ENCODE results near the gene OR7A10. TPM values are rescaled to one million over a fixed set of nuclear protein-coding genes. Genes with fewer than 3 reads are reported as not detected.
"Not testable (repeated sequence)": the region's sequence is repeated elsewhere in the genome, so short reads cannot be mapped to it uniquely, and the experiment has no call there.

OR7A10 gene
- total and polyA plus RNA-seq, 2 experiments from 2014 or later, result not detected

DNA sequence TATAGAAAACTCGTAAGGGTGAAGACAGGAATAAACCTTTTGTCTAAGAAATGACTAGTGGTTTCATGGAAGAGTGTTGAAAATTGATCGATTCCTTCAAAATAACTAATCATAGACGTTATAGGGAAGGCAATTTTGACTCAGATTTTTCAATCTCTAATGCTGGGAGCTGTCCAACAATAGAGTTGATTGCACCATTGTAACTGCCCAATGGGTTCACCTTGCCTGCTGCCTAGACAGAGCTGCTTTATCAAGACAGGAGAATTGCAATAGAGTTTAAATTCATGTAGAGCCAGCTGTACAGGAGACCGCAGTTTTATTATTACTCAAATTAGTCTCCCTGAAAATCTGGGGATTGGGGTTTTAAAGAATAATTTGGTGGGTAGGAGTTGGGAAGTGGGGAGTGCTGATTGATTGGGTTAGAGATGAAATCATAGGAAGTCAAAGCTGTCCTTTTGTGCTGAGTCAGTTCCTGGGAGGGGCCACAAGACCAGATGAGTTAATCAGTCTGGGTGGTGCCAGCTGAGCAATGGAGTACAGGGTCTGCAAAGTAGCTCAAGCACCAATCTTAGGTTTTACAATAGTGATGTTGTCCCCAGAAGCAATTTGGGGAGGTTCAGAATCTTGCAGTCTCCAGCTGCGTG is 53.5 kb downstream of the OR7A10 start:
- in situ Hi-C loops (cut with MboI), result no loop called here
- no peak overlapping the region for H3K4me3 ChIP-seq
- no peak overlapping the region for H3K27ac ChIP-seq
- H4K20me1 ChIP-seq (ENCODE audit: insufficient read depth), result no peaks in the 10 kb centered on the region
- H3K4me2 ChIP-seq (ENCODE audit: unreplicated experiment), result no peak overlapping the region
- H2AFZ ChIP-seq, result no peak overlapping the region
- no peaks in the 10 kb centered on the region for H3K79me2 ChIP-seq (ENCODE audit: insufficient read depth)
- 0 out of 2 replicates have a peak, but pooled peaks cover 1% of the 10 kb centered on the region for H3K27me3 ChIP-seq (replicated peaks; ENCODE audit: insufficient read depth)
- no peaks in the 10 kb centered on the region for H3K9me3 ChIP-seq (ENCODE audit: low read depth)
- 36% methylated on average over 5 of the region's 5 CpGs for WGBS, 2 experiments (ENCODE audit: low coverage in 1 of 2, low lambda C conversion rate in 2 of 2, missing lambda C conversion rate in 2 of 2)
- no peak for TF ChIP-seq EZH2phosphoT487 (IDR thresholded peaks at IDR 0.05; ENCODE audit: insufficient read depth, low read depth)
- no peaks in the 10 kb centered on the region for H3K4me1 ChIP-seq (ENCODE audit: insufficient read depth)
- no peak overlapping the region for H3K9ac ChIP-seq
- no peaks in the 10 kb centered on the region for H3K9me2 ChIP-seq (ENCODE audit: insufficient read depth)
- no peak for DNase-seq
- H3F3A ChIP-seq (ENCODE audit: insufficient read depth), result no peaks in the 10 kb centered on the region
- H3K36me3 ChIP-seq (ENCODE audit: low read depth), result no peaks in the 10 kb centered on the region

DNA sequence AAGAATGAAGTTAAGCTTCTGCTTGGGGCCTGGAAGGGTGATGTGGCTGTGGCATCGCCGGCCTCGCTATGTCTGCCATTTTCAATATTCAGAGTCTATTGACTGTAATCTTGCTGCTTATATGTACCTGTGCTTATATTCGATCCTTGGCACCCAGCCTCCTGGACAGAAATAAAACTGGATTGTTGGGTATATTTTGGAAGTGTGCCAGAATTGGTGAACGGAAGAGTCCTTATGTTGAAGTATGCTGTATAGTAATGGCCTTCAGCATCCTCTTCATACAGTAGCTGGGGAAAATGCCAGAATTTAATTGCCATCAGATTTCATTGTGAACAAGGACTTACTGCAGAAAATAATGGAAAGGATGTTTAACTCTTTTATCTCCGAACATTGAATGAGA is 56.5 kb downstream of the OR7A10 start:
- DNase-seq; H3K9ac ChIP-seq; H3K4me2 ChIP-seq (ENCODE audit: unreplicated experiment); H4K20me1 ChIP-seq (ENCODE audit: insufficient read depth); H2AFZ ChIP-seq; in situ Hi-C loops (cut with MboI); H3K36me3 ChIP-seq (ENCODE audit: low read depth); H3K9me3 ChIP-seq (ENCODE audit: low read depth); H3F3A ChIP-seq (ENCODE audit: insufficient read depth); H3K9me2 ChIP-seq (ENCODE audit: insufficient read depth); H3K27ac ChIP-seq; H3K4me3 ChIP-seq; H3K27me3 ChIP-seq (replicated peaks; ENCODE audit: insufficient read depth); H3K4me1 ChIP-seq (ENCODE audit: insufficient read depth); H3K79me2 ChIP-seq (ENCODE audit: insufficient read depth): not testable (repeated sequence)
- 25 to 32% methylated on average over 6 of the region's 6 CpGs for WGBS, 2 experiments (ENCODE audit: low coverage in 1 of 2, low lambda C conversion rate in 2 of 2, missing lambda C conversion rate in 2 of 2)

Small RNA genes within 50 kb of the gene (small RNA-seq; reads per million reads assigned to genes)
- gene AC005255.1 (ENCODE audit: low read depth, low replicate concordance) (not detected), gene OR7A18P (ENCODE audit: low read depth, low replicate concordance) (not detected)

Other genes starting within 250 kb of the OR7A10 start
- gene ADGRE3, start 174.1 kb downstream of the OR7A10 start, total RNA-seq (2014; rRNA removed; shearing (Covaris generic)), result not detected in 2 replicates
- gene ADGRE3, start 174.1 kb downstream of the OR7A10 start, polyA plus RNA-seq (2016; fragmentation: Nextera tagmentation; extraction: Ambion mirVana), result not detected in 2 replicates
- gene ZNF333, start 158.9 kb downstream of the OR7A10 start, total RNA-seq (2014; rRNA removed; shearing (Covaris generic)), result 20.4 and 26.3 TPM in 2 replicates
- 10.2 and 10.4 TPM in 2 replicates for gene ZNF333, start 158.9 kb downstream of the OR7A10 start, polyA plus RNA-seq (2016; fragmentation: Nextera tagmentation; extraction: Ambion mirVana)
- gene ADGRE2, start 70.4 kb downstream of the OR7A10 start, total RNA-seq (2014; rRNA removed; shearing (Covaris generic)), result not detected in 2 replicates
- gene ADGRE2, start 70.4 kb downstream of the OR7A10 start, polyA plus RNA-seq (2016; fragmentation: Nextera tagmentation; extraction: Ambion mirVana), result 0.05 and 0.28 TPM in 2 replicates
- not detected in 2 replicates for gene OR7A5, start 13.7 kb downstream of the OR7A10 start, total RNA-seq (2014; rRNA removed; shearing (Covaris generic))
- gene OR7A5, start 13.7 kb downstream of the OR7A10 start, polyA plus RNA-seq (2016; fragmentation: Nextera tagmentation; extraction: Ambion mirVana), result not detected in 2 replicates
- not detected in 2 replicates for gene OR7C1, start 13.7 kb downstream of the OR7A10 start, total RNA-seq (2014; rRNA removed; shearing (Covaris generic))
- gene OR7C1, start 13.7 kb downstream of the OR7A10 start, polyA plus RNA-seq (2016; fragmentation: Nextera tagmentation; extraction: Ambion mirVana), result not detected in 2 replicates
- not detected in 2 replicates for gene OR7A17, start 37.2 kb upstream of the OR7A10 start, total RNA-seq (2014; rRNA removed; shearing (Covaris generic))
- gene OR7A17, start 37.2 kb upstream of the OR7A10 start, polyA plus RNA-seq (2016; fragmentation: Nextera tagmentation; extraction: Ambion mirVana), result not detected in 2 replicates
- gene OR7C2, start 92.6 kb upstream of the OR7A10 start, total RNA-seq (2014; rRNA removed; shearing (Covaris generic)), result not detected in 2 replicates
- gene OR7C2, start 92.6 kb upstream of the OR7A10 start, polyA plus RNA-seq (2016; fragmentation: Nextera tagmentation; extraction: Ambion mirVana), result not detected in 2 replicates
- gene SLC1A6, start 130.9 kb upstream of the OR7A10 start, total RNA-seq (2014; rRNA removed; shearing (Covaris generic)), result not detected in 2 replicates
- gene SLC1A6, start 130.9 kb upstream of the OR7A10 start, polyA plus RNA-seq (2016; fragmentation: Nextera tagmentation; extraction: Ambion mirVana), result not detected in 2 replicates
- gene CASP14, start 200.6 kb upstream of the OR7A10 start, total RNA-seq (2014; rRNA removed; shearing (Covaris generic)), result not detected in 2 replicates
- not detected in 2 replicates for gene CASP14, start 200.6 kb upstream of the OR7A10 start, polyA plus RNA-seq (2016; fragmentation: Nextera tagmentation; extraction: Ambion mirVana)
- gene OR1I1, start 233.3 kb upstream of the OR7A10 start, total RNA-seq (2014; rRNA removed; shearing (Covaris generic)), result not detected in 2 replicates
- gene OR1I1, start 233.3 kb upstream of the OR7A10 start, polyA plus RNA-seq (2016; fragmentation: Nextera tagmentation; extraction: Ambion mirVana), result not detected in 2 replicates